Type B pancreatic cell (in vitro differentiated cells): ENCODE measurements around the gene SERGEF. TPM values are rescaled to one million over a fixed set of nuclear protein-coding genes. Genes with fewer than 3 reads are reported as not detected.

Experiments used
- DNase-seq: peaks from one replicate; pipeline ENCODE4 v3.0.0; 2021; ENCODE audit warnings: mixed read lengths; ENCODE audit not compliant: unreplicated experiment; ENCODE audit errors: extremely low spot score
- H3K27ac Mint-ChIP-seq: 2 replicates; pipeline ENCODE4 v1.8.0; 2021; ENCODE audit warnings: mild to moderate bottlenecking, mixed read lengths
- H3K27me3 Mint-ChIP-seq: 2 replicates; pipeline ENCODE4 v1.8.0; 2021; ENCODE audit warnings: mixed read lengths
- H3K36me3 Mint-ChIP-seq: 2 replicates; pipeline ENCODE4 v1.8.0; 2021; ENCODE audit warnings: mixed read lengths
- H3K4me1 Mint-ChIP-seq: one replicate; pipeline ENCODE4 v1.8.0; 2021; ENCODE audit warnings: mixed read lengths; ENCODE audit not compliant: unreplicated experiment
- H3K4me3 Mint-ChIP-seq: 2 replicates; pipeline ENCODE4 v1.8.0; 2021; ENCODE audit warnings: mild to moderate bottlenecking, mixed read lengths
- H3K9me3 Mint-ChIP-seq: 2 replicates; pipeline ENCODE4 v1.8.0; 2021; ENCODE audit warnings: mixed read lengths
- total RNA-seq: library from RNA; stranded (reverse); gene quantifications from 2 replicates; pipeline ENCODE4 v1.2.1, GENCODE V29; 2021; ENCODE audit warnings: low replicate concordance
- TF ChIP-seq, protein P1 (sequence below): fragments of 200-600 bp; sonication (generic); conservative IDR thresholded peaks from 2 replicates; pipeline ENCODE4 v1.5.0; 2021; ENCODE audit warnings: antibody characterized with exemption, mild to moderate bottlenecking

The SERGEF gene
- total RNA-seq, 1 donor from 2014 or later, result 26.4 TPM

DNA sequence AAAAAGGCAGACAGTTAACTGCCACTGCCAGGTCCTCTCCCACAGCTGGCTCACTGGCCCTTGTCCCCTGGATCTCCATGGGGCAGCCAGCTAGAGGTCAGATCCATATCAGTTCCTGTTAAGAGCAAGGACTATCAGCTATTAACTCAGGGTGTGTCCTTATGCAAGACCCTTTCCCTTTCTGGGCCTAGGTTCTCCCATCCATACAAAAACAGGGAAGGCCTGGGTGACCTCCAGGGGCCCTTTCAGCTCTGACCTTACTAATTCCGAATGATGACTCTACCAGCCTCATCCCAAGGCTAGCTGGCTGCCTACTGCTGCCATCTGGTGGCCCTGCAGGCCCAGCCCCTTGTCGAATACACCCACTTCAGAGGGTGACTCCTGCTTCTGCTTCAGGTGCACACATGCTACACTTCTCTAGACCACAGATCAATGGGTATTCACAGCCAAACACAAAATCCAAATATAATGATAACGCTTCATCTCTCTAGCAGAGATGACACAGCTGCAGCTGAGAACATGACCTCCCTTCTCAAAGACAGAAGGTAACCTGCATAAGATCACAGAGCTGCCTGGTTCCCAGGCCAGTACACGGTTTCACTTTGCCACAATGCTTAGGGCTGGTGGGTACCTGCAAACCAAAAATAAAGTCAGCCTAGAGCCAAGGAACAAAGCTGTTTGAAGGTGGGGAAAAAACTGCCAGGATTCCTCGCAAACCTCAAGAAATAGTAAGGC is 34.1 kb downstream of the SERGEF start:
- no peak for DNase-seq
- Mint-ChIP-seq H3K27me3 (no peaks in the 10 kb centered on the region), H3K4me3 (no peak overlapping the region), H3K27ac (no peak overlapping the region), H3K4me1 (no peaks in the 10 kb centered on the region), H3K36me3 (peaks cover under 1% of the 10 kb centered on the region), H3K9me3 (no peaks in the 10 kb centered on the region)
- TF ChIP-seq, protein P1, sequence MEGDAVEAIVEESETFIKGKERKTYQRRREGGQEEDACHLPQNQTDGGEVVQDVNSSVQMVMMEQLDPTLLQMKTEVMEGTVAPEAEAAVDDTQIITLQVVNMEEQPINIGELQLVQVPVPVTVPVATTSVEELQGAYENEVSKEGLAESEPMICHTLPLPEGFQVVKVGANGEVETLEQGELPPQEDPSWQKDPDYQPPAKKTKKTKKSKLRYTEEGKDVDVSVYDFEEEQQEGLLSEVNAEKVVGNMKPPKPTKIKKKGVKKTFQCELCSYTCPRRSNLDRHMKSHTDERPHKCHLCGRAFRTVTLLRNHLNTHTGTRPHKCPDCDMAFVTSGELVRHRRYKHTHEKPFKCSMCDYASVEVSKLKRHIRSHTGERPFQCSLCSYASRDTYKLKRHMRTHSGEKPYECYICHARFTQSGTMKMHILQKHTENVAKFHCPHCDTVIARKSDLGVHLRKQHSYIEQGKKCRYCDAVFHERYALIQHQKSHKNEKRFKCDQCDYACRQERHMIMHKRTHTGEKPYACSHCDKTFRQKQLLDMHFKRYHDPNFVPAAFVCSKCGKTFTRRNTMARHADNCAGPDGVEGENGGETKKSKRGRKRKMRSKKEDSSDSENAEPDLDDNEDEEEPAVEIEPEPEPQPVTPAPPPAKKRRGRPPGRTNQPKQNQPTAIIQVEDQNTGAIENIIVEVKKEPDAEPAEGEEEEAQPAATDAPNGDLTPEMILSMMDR, result peak; percentile 82

DNA sequence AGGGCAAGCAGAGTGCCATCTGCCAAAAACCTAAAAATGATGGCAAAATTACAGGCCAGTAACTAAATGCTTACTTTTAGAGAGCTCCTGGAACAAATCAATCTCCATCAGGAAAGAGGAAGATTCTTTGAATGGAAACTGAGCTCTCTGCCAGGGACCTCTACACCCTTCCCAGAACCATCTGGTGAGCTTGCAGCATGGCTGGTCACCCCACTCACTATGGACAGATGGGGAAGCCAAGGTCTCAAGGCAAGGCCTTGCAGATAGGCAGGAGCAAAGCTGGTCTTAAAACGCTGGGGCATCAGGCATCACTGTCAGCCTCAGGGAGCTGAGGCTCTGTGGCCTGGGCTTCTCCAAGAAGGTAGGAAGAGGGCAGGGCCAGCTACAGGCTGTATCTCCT is 36.2 kb downstream of the SERGEF start:
- no peak overlapping the region for H3K4me3 Mint-ChIP-seq
- TF ChIP-seq, protein P1, result no peak
- H3K4me1 Mint-ChIP-seq, result no peaks in the 10 kb centered on the region
- no peak overlapping the region for H3K27ac Mint-ChIP-seq
- no peaks in the 10 kb centered on the region for H3K27me3 Mint-ChIP-seq
- peaks cover 6% of the 10 kb centered on the region for H3K36me3 Mint-ChIP-seq
- DNase-seq, result no peak
- no peaks in the 10 kb centered on the region for H3K9me3 Mint-ChIP-seq

DNA sequence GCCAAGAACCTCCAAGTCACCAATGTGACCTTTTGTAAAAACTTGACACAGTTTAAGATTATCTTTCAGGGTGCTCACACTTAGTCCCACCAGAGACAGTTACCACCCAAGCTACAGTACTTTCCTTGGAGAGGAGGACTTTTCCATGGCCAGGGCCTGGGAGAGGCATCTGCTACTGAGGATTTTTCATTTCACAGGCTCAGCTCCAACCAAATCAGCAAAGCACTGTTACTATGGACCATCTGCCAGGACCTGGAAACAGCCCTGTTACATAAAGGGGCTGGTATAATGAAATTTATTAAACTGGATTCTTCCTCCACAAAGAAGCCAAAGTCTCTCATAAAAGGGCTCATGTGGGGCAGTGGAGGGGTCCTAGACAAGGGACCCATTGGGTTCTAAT is 38.6 kb downstream of the SERGEF start:
- DNase-seq, result no peak
- Mint-ChIP-seq H3K4me1 (no peaks in the 10 kb centered on the region), H3K27ac (no peak overlapping the region), H3K9me3 (no peaks in the 10 kb centered on the region), H3K27me3 (no peaks in the 10 kb centered on the region), H3K4me3 (no peak overlapping the region), H3K36me3 (peaks cover 8% of the 10 kb centered on the region)
- TF ChIP-seq, protein P1, result no peak

- no peak for DNase-seq
- TF ChIP-seq, protein P1, result peak; percentile 80
- Mint-ChIP-seq H3K27me3 (no peaks in the 10 kb centered on the region), H3K36me3 (peaks cover 8% of the 10 kb centered on the region), H3K9me3 (no peaks in the 10 kb centered on the region), H3K4me3 (no peak overlapping the region), H3K4me1 (no peaks in the 10 kb centered on the region), H3K27ac (no peak overlapping the region)
Measured at GRCh38 chr11:17972987-17973386, 39.9 kb downstream of the SERGEF start.

DNA sequence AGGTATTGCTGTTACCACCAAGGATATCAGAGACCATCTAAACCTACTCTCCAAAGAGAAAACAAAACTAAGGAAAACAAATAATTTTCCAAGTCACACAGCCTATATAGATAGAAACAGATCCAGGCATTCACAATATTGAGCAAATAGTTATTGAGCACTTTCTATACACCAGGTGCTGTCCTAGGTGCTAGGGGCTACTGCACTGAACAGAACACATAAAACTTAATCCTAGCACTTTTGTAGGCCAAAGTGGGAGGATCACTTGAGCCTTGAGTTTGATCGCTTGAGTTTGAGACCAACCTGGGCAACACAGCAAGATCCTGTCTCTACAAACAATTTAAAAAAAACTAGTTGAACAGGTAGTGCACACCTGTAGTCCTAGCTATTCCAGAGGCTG is 44.6 kb downstream of the SERGEF start:
- no peak for DNase-seq
- no peaks in the 10 kb centered on the region for H3K4me1 Mint-ChIP-seq
- H3K27ac Mint-ChIP-seq, result no peak overlapping the region
- H3K9me3 Mint-ChIP-seq, result no peaks in the 10 kb centered on the region
- TF ChIP-seq, protein P1, result no peak
- H3K27me3 Mint-ChIP-seq, result no peaks in the 10 kb centered on the region
- no peak overlapping the region for H3K4me3 Mint-ChIP-seq
- H3K36me3 Mint-ChIP-seq, result peaks cover 8% of the 10 kb centered on the region
